ENCODE measurements around the gene KIZ.

The KIZ gene

DNA sequence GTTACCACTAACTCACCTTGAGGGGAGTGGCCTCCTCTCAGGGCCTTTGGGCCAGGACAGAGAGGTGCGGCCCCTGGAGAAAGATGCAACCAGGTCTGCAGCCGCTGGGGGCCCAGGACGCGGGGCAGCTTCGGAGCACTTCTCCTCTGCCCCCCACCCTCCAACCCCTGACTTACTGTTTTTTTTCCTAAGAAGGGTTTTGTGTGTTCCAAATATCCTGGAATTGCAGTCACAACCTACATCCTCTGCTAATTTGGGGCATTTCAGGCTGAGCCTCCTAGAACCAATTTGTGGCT, 21.5 kb upstream of the KIZ start:
- in situ Hi-C loops (cut with MboI; ENCODE audit: low sequenced_read_pairs), result no loop called here

DNA sequence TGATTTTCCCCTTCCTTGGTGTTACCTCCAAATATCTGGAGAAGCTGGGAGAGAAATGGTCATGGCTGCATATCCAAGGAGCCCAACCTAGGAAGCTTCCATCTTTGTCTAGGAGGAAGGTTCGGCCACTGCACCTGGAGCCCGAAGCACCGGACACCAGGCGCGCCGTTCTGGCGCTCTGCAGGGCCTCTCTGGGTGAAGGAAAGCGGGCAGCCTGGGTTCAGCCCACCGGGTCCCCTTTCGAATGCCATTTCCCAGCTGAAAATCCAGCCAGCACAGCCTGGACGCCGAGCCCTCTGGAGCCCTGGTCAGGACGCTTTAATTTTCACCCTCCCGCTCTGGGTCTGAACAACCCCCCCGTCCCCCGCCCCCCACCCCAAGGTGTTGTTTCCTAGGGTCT, 21.0 kb upstream of the KIZ start:
- in situ Hi-C loops (cut with MboI; ENCODE audit: low sequenced_read_pairs), result no loop called here

DNA sequence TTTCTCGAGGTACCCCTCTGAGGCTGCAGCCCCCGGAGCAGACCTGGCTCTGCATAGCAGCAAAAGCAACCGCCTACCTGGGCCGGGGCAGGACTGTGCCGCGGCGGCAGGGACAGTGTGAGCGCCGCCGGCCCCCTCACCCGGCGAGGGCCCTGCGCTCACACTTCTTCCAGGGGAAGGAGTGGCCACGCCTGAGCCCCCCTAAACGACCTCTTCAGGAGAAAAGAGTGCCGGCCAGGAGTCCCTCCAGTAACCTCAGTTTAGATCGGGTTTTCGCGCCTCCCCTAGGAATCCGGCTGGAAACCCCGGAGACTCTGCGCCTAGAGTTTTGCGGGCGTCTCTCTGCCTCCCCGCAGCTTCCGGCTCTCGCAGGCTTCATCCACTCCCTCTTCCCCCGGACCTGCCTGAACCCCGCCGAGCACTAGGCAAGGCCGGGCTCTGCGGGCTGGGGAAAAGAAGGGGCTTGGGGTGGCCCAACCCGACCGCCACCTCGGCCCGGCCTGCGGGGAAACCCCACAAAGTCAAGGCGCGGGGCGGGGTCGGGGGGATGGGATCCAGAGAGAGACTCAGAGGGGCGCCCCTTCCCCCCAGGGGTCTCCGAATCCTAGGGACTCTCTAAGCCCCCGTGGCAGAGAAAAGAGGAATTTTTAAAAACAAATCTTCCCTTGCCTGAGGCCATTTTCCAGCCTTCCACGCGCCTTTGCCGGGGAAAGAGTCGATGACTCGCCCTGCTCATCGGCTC, 20.3 kb upstream of the KIZ start:
- in situ Hi-C loops (cut with MboI; ENCODE audit: low sequenced_read_pairs), result no loop called here

DNA sequence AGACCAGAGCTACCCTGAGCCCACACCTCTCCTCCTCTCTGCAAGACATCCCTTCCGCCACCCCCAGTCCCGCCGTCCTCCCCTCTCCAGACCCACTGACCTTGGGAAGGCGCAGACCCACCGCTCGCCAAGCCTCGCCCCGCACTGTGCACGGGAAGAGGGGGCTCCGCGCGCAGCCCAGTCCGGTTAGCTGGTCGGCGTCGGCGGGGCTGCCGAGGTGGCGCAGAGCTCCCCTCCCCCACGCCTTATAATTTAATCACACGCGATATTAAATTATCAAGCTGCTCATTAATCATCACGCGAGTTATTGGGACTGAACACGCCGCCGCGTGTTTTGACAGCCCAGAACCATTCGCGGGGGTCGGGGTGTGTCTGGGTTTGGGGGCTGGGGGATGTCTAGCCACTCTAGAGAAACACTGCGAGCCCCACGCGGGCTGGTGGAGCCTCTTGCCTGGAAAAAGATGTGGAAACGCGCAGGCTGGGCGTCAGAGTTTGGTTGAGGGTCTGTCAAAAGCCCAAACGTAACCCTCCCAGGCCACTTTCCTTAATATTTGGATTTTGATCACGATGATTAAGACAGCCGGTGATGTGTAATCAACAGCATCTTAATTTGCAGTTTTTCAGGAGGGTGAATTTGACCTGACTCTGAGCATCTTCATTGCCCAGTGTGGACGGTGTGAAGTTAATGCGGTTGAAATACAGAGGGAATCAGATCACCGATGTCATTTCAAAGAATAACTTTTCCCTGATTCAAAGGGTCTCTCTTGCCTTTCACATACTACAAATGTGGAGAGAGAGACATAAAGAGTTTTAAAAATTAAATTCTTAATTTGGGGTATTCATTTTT, 19.5 kb upstream of the KIZ start, which contains the start of gene LINC00237:
Gene LINC00237, minus strand, starts transcription at position 188 of the 847 bp plus-strand sequence.
- in situ Hi-C loops (cut with MboI; ENCODE audit: low sequenced_read_pairs), result no loop called here

DNA sequence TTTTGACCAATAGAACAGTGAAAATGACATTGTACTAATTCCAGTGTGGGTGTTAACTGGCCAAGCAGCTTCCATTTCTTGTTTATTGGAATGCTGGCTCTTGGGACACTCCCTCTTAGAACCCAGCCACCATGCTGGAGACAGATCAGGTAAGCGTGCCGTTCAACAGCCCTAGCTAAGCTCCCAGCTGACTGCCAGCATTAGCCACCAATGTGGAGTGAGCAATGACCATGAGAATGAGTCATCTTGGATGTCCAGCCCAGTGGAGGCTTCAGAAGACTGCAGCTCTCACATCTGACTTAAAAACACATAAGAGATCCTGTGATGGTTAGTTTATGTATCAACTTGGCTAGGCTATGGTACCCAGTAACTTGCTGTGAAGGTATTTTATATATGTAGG, 16.7 kb upstream of the KIZ start:
- in situ Hi-C loops (cut with MboI; ENCODE audit: low sequenced_read_pairs), result no loop called here

DNA sequence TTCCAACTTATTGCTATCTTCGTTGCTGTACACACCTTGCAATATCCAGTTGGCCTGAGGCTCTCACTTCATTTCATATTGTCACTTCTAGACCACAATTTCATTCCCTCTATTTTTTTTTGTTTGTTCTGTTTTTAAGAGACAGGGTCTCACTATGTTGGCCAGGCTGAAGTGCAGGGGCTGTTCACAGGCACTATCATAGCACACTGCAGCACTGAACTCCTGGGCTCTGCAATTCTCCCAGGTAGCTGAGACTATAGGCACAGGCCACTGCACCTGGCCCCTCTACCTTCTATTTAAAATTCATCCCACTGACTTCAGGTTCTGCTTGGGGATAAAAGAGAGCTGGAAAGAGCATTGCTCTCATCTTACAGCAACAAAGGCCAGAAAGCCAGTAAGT, 15.1 kb upstream of the KIZ start:
- in situ Hi-C loops (cut with MboI; ENCODE audit: low sequenced_read_pairs), result no loop called here

DNA sequence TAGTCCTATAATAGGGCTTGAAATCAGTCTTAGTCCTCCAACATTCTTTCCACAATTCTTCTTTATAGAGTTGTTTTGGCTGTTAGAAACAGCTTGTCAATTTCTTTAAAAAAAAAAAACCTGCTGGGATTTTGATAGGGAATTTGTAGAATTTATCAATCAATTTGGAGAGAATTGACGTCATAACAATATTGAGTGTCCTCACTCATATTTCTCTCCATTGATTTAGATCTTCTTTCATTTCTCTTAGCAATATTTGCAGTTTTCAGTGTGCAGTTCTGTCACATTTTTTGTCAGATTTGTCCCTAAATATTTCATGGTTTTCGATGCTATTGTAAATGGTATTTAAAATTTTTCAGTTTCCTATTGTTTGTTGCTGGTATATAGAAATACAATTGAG, 14.5 kb upstream of the KIZ start:
- in situ Hi-C loops (cut with MboI; ENCODE audit: low sequenced_read_pairs), result no loop called here

DNA sequence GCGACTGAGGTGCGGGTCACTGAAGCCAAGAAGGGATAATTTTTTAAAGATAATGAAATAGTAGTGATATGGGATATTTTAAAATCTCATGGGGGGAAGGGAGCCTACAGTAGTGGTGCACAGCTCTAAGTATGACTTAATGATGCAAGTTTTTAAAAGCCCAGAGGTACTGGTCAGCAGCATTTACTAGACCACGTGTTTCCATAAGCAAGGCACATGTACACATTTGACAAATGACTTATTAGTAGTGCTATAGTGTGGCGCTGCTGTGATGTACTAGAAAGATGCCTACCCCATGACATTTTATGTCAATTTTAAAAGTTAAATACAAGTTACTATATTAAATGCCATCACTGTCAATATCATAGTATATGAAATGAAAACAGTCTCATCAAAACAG, 12.2 kb upstream of the KIZ start:
- in situ Hi-C loops (cut with MboI; ENCODE audit: low sequenced_read_pairs), result no loop called here

DNA sequence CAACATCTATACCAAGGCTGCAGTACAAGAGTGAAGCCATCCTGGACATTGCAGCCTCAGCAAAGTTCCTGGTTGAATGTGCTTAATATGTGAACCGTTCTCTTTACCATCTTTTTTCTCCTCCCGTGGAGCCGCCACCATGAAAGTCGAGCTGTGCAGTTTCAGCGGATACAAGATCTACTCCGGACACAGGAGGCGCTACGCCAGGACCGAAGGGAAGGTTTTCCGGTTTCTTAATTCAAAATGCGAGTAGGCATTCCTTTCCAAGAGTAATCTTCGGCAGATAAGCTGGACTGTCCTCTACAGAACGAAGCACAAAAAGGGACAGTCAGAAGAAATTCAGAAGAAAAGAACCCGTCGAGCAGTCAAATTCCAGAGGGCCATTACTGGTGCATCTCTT, 11.3 kb upstream of the KIZ start:
- in situ Hi-C loops (cut with MboI; ENCODE audit: low sequenced_read_pairs), result no loop called here

DNA sequence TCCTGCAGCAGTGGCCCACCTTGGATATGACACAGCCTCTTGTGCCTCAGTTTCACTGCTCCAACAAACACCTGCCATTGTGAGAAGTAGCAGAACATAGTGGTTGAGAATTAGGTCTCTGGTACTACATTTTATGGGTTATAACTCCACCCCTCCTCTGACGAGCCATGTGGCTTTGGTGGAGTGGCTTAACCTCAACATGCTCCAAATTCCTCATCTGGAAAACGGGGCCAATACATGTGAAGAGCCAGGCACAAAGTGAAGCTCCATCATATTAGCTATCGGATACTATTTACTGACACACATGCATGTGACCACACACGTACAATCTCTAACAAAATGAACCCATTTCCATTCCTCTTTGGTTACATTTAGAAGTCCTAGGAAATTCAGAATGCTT, 8.4 kb upstream of the KIZ start:
- in situ Hi-C loops (cut with MboI; ENCODE audit: low sequenced_read_pairs), result no loop called here

DNA sequence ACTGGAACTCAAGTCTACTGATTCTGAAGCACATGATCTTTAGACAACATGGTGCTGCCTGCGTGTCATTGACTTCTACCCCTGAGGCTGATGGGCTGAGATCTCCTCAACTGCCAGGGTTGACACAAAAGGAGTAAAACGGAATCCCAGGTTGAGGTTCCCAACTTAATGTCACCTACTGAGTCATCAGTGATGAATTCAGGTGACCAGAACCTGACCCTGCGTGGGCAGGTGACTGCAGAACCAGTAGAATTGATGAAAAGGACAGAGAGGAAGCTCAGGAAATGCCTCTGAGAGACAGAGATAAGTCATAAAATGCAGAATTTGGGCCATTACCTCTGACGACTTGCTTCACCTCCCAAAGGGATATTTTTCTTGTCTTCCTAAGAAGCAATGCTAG, 7.7 kb upstream of the KIZ start:
- in situ Hi-C loops (cut with MboI; ENCODE audit: low sequenced_read_pairs), result no loop called here

DNA sequence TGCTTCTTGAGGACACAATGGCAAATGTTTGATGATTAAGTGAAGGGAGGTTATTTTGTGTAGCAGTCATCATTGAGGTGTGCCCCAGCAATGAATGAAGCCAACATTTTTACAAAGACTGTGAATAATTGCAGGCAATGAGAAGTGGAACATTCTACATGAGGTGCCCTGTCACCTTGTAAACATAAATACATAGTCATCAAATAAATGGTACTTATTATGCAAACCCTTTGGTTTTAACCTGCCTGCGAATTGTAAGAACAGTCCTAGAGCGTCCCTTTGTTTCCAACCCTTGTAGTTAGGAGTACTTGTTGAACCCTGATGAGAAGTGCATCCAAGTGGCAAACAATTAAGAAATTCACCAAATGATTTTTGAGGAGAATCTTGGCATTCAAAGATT, 7.1 kb upstream of the KIZ start:
- in situ Hi-C loops (cut with MboI; ENCODE audit: low sequenced_read_pairs), result no loop called here

DNA sequence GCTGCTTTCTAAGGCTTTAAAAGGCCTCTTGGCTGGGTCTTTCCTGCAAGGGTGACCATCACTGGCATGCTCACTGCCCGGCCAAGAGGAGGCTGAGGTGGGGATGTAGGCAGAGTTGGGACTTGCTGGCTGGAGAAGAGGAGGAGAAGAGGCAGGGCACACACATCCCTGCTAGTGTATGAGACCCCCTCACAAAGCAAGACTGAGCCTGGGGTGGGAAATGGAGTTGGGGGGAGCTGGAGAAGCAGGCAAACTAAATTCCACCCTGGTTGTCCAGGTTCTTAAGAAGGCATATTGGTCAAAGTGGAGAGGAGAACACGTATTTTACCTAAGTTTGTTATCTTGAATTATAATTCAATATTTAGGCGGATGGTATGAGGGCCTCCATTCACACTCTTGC, 1.7 kb upstream of the KIZ start:
- in situ Hi-C loops (cut with MboI; ENCODE audit: low sequenced_read_pairs), result no loop called here

DNA sequence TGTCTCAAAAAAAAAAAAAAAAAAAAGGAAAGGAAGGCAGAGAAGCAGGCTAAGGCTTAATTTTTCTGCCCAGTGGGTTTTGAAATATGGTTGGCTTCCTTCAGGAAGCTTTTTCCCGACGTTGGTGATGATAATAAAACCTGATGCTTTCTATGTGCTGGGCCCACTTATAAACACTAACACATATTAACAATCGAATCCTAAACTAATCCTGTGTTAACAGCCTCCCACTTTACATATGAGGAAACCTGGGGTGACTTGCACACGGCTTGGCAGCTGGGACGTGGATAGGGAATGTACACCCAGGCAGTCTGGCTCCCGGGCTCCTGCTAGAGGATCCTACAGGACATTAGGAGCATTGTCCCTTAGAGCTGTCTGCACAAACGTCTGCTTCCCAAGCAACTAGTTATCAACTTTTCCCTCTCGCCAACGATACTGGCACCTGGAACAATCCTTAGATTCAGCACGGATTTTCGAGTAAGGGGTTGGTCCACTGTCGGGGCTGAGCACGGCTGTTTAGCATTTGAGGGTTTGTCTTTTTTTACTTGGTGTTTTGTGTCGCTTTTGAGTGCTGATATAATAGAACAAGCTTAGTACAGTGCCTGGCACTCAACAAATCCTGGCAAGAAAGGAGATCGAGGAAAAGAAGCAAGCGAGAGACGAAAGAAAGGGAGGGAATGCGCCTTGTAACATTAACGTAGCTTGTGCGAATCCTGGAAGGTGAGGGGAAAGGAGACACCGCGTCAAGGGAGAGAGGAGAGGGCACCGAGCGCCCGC, 622 bp upstream of the KIZ start:
- in situ Hi-C loops (cut with MboI; ENCODE audit: low sequenced_read_pairs), result no loop called here

DNA sequence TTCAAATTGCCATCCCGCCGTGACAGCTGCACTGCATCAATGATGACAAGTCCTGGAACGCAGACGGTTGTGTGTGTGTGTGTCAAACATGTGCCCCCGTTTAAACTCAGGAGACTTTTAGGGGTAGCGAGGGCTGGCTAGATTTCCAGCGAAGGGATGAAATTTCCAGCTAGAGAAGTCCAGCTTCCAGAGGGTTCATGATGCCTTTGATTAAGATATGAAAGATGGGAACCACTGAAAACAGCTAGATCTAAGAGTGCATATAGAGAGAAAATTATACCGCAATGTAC, 644 bp downstream of the KIZ start:
- in situ Hi-C loops (cut with MboI; ENCODE audit: low sequenced_read_pairs), result no loop called here

DNA sequence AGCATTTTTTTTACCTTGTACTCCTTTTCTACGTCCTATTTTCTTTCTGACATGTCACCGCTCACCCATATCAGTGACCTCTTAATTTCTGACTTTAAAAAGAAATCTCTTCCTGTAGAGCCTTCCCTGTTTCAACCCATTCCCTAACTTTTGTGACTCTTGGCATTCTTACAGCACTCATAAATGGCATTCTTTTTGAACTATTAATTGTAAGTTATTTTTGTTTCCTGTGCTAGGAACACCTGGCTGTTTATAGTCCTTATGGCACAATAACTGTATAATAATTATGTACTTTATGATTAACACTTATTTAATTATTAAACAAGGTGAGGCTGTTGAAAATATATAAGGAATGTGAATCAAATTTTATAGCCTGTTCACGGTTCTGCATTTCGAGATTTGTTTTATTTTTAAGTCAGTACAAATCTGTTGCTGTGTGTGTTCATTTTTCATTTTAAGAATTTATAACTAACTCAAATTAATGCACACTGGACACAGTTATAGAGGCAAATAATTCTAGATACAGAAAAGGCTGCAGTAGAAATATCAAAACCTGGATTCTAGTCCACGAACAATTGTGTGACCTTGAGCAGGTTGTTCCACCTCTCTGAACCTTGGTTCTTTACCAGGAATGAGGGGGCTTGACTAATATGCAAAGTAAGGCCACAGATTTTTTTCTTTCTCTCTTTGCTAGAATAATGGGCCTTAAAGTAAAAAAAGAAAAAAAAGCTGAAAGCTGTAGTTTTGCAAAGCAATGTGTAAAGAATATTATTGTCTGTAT, 1.5 kb downstream of the KIZ start:
- in situ Hi-C loops (cut with MboI; ENCODE audit: low sequenced_read_pairs), result no loop called here

DNA sequence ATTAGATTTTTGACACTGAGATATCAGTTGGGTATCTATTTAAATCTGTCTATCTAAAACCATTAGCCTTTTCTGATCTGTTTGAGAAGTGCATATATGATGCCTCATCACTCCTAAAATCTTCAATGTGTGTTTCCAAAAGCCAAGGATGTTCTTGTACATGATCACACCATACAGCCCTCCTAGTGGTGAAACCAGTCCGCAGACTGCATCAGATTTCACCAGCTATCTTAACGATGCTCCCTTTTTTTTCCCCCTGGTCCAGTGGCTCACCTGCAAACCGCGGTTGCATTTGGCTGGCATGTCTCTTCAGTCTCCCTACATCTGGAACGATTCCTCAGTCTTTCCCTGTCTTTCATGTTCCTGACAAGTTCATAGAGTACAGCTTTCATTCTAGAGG, 4.0 kb downstream of the KIZ start:
- in situ Hi-C loops (cut with MboI; ENCODE audit: low sequenced_read_pairs), result no loop called here

DNA sequence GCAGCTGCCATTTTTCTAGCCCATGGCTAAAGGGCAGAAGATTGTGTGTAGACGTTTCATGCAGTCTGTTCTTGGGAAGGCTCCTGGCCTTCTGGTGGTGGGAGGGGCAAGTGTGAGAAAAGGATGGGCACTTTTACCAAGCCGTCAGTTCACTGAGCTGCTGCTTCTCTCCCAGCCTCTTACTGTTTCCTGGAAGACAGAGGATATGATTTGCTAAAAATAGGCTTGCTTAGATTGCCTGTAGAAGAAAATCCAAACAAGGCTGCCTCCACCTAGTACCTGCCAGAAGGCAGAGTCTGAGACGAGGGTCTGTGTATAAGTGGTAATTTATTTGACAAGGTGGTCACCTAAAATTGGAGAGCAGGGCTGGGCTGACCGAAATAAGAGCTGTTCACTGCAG, 7.5 kb downstream of the KIZ start:
- in situ Hi-C loops (cut with MboI; ENCODE audit: low sequenced_read_pairs), result no loop called here

DNA sequence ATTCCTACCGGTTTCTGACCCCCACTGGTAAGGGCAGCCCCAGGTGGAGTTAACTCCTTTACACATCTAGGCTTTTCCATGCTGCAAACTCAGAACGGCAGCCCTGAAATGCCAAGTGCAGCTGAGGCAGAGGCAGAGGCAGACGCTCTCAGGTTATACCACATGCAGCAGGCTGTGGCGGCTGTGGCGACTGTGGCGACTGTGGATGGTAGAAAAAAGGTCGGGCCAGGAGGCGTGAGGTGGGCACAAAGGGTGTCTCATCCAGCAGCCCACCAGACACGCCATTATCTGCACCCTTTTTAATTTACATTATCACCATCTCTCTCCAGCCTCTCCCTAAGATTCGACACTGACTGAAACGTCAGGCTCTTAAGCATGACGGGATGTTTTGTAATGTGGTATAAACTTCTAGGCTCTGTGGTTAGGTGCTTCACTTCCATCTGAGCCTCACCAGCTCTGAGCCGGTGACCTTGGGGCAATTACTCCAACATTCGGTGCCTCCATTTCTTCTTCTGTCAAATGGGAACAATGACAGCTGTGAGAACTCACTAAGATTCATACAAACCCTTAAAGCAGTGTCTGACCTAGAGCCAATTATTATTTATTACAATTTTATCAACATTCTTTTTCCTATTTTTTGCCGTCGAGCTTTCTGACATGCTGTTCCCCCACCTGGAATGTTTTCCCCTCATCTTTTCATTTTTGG, 8.2 kb downstream of the KIZ start:
- in situ Hi-C loops (cut with MboI; ENCODE audit: low sequenced_read_pairs), result no loop called here

DNA sequence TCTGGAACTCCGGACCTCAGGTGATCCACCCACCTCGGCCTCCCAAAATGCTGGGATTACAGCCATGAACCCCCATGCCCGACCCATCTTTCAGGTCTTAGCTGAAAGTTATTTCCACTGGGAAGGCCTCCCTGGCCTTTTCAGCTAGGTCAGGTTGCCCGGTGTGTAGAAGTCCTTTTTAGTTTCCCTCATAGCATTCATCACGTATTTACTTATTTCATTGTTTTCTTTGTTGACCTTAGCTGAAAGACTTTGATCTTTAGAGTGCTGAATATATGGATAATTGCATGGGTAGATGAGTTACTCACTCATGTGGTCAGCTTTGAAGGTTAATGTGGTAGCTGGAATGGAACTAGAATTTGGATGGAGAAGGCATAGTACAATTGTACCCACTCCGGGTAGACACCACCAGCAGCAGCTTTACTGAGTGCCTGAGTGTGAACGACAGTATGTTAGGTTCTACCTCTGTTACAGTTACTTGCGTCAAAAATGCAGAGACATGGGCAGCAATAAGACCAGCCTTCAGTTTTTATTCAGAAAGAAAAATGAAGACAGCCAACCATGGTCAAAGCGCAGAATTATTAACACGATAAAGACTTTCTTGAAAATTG, 9.1 kb downstream of the KIZ start:
- in situ Hi-C loops (cut with MboI; ENCODE audit: low sequenced_read_pairs), result no loop called here

Measured in hTERT RPE-1 (cell line).